SK-N-MC (cell line): ENCODE data around the gene SLC3A2.

ENCODE experiments used
- EZH2 ChIP-seq: fragments of 200-600 bp; sonication (generic); IDR thresholded peaks from one replicate; pipeline ENCODE4 v1.6.1; 2017; ENCODE audit warnings: antibody characterized with exemption
- POLR2AphosphoS5 ChIP-seq: IDR thresholded peaks from 2 replicates; pipeline ENCODE4 v1.6.1; 2012; ENCODE audit warnings: mild to moderate bottlenecking, low read depth, low read length, borderline replicate concordance

GRCh38 chr11:62863687-62864335 is 16.9 kb upstream of the SLC3A2 start:
- TF ChIP-seq EZH2 (no peak), POLR2AphosphoS5 (no peak)
